Fibroblast of lung (primary cell): Measurements from ENCODE around the gene S100A3.

Experiments
- EZH2 ChIP-seq: IDR thresholded peaks from 2 replicates; pipeline ENCODE4 v1.5.1; 2012; ENCODE audit warnings: low read length, control low read depth, mild to moderate bottlenecking; ENCODE audit errors: missing control alignments
- TF ChIP-seq, protein P1 (sequence below), 2 donors: IDR thresholded peaks in 1 of 2; conservative IDR thresholded peaks in 1 of 2; 1 replicate in 1 of 2; 2 replicates in 1 of 2; pipeline ENCODE4 v1.5.1; 2011 to 2012; ENCODE audit warnings: low read length in 2 of 2, control low read depth in 1 of 2, inconsistent platforms in 1 of 2, low read depth in 1 of 2, mild to moderate bottlenecking in 1 of 2

DNA sequence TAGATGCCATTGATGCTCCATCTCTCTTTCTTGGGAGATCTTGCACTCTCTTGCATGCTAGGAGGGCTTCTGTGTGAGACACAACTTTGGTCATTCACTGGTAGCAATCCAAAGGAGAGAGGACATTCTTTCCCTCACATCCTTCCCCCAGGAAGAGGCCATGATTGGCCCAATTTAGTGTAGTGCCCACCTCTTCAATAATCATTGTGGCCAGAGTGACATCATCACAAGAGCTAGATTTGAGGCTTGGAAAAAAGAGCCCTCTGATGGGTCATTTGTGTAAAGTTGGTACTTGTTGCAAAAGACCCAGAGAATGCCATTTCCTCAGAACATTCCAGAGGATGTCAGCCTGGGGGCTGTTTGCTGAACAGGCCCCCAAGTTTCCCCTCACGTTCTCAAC is 43.5 kb downstream of the S100A3 start:
- TF ChIP-seq, protein P1, sequence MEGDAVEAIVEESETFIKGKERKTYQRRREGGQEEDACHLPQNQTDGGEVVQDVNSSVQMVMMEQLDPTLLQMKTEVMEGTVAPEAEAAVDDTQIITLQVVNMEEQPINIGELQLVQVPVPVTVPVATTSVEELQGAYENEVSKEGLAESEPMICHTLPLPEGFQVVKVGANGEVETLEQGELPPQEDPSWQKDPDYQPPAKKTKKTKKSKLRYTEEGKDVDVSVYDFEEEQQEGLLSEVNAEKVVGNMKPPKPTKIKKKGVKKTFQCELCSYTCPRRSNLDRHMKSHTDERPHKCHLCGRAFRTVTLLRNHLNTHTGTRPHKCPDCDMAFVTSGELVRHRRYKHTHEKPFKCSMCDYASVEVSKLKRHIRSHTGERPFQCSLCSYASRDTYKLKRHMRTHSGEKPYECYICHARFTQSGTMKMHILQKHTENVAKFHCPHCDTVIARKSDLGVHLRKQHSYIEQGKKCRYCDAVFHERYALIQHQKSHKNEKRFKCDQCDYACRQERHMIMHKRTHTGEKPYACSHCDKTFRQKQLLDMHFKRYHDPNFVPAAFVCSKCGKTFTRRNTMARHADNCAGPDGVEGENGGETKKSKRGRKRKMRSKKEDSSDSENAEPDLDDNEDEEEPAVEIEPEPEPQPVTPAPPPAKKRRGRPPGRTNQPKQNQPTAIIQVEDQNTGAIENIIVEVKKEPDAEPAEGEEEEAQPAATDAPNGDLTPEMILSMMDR (conservative IDR thresholded peaks at IDR 0.05 in 1 of 2, IDR thresholded peaks at IDR 0.05 in 1 of 2; ENCODE audit: low read depth in 1 of 2, low read length in 2 of 2), result no peak
- TF ChIP-seq EZH2, result no peak
